Mucosa of descending colon (tissue), 3 donors: ENCODE measurements around the gene HTR3E. TPM values are rescaled to one million over a fixed set of nuclear protein-coding genes. Genes with fewer than 3 reads are reported as not detected.

Experiments
- ATAC-seq: fragments of 200-7000 bp; cut with Tn5 transposase; one replicate; pipeline ENCODE4 v1.9.1; 2020; ENCODE audit warnings: mild to moderate bottlenecking, moderate library complexity
- DNase-seq, 3 donors: peaks; one replicate each; pipeline ENCODE4 v3.0.0-alpha.2; 2020
- H3K36me3 ChIP-seq: fragments of 200-600 bp; one replicate; pipeline ENCODE4 v1.8.0; 2021; ENCODE audit warnings: low read depth, mild to moderate bottlenecking
- H3K4me1 ChIP-seq: fragments of 200-600 bp; one replicate; pipeline ENCODE4 v1.8.0; 2021; ENCODE audit warnings: low read depth, mild to moderate bottlenecking
- H3K4me3 ChIP-seq: fragments of 200-600 bp; one replicate; pipeline ENCODE4 v1.8.0; 2021; ENCODE audit warnings: mild to moderate bottlenecking
- H3K9me3 ChIP-seq: fragments of 200-600 bp; one replicate; pipeline ENCODE4 v1.8.0; 2021; ENCODE audit warnings: mild to moderate bottlenecking
- CTCF ChIP-seq: fragments of 200-600 bp; IDR thresholded peaks from one replicate; pipeline ENCODE4 v1.8.0; 2022; ENCODE audit warnings: antibody characterized with exemption, mild to moderate bottlenecking
- intact Hi-C, 2 donors: fragments of 100-400 bp; cut with DNase I in 1 of 2; cut with micrococcal nuclease in 1 of 2; formaldehyde crosslinking; loops; one replicate each; pipeline versions ENCODE4 v1.11.0 to v1.11.1; 2022; cut with DNase I, micrococcal nuclease
- total RNA-seq, 3 donors: library from RNA; stranded (reverse); fragmentation: NEBNext Ultra II Directional in 2 of 3; extraction: Animal tissue kit (Norgen Biotek cat#: 25700) in 2 of 3; gene quantifications; one replicate each; pipeline versions ENCODE4 v1.2.1 to v1.2.4, GENCODE V29; 2021 to 2023
- donor health status: DM: no; HTN: no; CAD: no; lungs with moderate emphysema.
- donor health status: DM: no; HTN: no; CAD: no.
- donor health status: DM: no; HTN: yes; CAD: no.

Gene HTR3E
- total RNA-seq, 3 donors from 2014 or later = 0.16 to 0.70 (median 0.35) TPM

DNA sequence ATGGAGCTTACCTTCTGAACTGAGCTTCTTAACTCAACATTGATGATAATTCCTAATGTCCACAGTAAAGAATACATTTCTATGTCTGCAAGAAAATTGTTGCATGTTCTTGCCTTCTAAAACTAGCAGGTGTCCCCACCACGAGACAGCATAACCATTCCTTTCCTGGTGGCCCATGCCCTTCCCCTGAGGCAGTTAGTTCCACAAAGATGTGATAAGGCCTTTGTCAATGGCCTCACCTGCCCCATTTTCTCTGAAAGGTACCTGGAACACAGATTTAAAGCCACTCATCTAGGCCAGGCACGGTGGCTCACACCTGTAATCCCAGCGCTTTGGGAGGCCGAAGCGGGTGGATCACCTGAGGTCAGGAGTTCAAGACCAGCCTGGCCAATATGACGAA, 21.0 kb upstream of the HTR3E start:
- Histone ChIP-seq H3K36me3 (no peaks in the 10 kb centered on the region), H3K9me3 (no peaks in the 10 kb centered on the region), H3K4me1 (no peaks in the 10 kb centered on the region), H3K4me3 (no peak overlapping the region)
- ATAC-seq (no peak), DNase-seq (no peak)
- no peak for TF ChIP-seq CTCF
- intact Hi-C loops = no loop called here

GRCh38 chr3:184077881-184078280, 19.0 kb upstream of the HTR3E start:
- no peaks in the 10 kb centered on the region for H3K9me3 ChIP-seq
- H3K4me3 ChIP-seq = no peak overlapping the region
- H3K4me1 ChIP-seq = no peaks in the 10 kb centered on the region
- H3K36me3 ChIP-seq = no peaks in the 10 kb centered on the region
- no peak for DNase-seq
- TF ChIP-seq CTCF = no peak
- no peak for ATAC-seq
- intact Hi-C loops = no loop called here

GRCh38 chr3:184078851-184079250, 18.0 kb upstream of the HTR3E start:
- no peak for TF ChIP-seq CTCF

DNA sequence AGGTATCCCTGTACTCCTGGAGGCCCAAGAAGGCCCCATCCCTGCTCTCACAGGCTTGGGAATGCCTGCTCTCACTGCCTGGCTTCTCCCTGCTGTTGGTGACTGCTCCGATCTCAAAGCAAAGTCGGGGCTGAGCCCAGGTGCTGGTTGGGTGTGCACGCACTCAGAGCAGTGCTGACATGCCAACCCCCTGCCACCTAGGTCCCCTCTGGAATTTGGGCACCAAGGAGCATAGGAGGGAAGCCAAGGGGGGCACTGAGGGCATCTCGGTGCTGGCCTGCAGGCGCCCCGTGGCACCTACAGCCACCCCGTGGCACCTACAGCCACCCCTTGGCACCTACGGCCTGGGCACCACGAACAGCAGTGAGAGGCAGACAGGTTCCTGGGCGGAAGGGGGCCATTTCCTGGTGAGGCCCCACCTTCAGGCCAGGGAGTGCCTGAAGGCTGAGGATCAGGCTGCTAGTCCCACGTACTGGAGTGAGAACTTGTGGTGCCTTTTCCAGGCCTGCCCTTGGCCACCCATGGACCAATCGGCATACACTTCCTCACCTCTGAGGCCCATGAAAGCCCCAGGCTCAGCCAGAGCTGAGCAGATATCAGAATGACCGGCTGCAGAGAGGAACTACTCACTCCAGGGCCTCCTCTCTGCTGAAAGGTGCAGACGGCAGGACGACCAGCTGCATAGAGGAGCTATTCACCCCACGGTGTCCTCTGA, 15.6 kb upstream of the HTR3E start:
- TF ChIP-seq CTCF = no peak
- intact Hi-C loops = no loop called here
- no peak for DNase-seq
- Histone ChIP-seq H3K4me1 (no peaks in the 10 kb centered on the region), H3K4me3 (no peak overlapping the region), H3K36me3 (no peaks in the 10 kb centered on the region), H3K9me3 (no peaks in the 10 kb centered on the region)
- ATAC-seq = no peak

More at GRCh38 chr3:184078851-184079250, 18.0 kb upstream of the HTR3E start:
- Histone ChIP-seq H3K4me1 (no peaks in the 10 kb centered on the region), H3K36me3 (no peaks in the 10 kb centered on the region), H3K4me3 (no peak overlapping the region), H3K9me3 (no peaks in the 10 kb centered on the region)
- DNase-seq (no peak), ATAC-seq (no peak)
- intact Hi-C loops = no loop called here

DNA sequence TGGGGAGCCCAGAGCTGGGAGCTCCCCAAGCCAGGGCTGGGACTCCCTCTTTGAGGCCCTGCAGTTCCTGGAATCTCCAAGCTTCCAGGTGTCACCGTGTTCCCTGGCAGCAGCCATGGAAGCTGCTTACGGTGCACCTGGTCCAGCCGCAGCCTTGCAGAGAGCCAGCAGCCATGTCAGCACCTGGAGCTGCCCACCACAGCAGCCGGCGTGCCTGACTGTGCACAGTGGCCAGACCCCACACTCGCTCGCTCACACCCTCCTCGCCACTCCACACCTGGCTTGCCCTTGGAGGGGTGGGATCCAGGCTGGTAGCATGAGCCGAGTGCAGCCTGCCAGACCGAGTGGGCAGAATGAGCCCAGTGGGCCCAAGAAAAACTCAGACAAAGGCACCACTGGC, 14.8 kb upstream of the HTR3E start:
- Histone ChIP-seq H3K36me3 (no peaks in the 10 kb centered on the region), H3K4me1 (no peaks in the 10 kb centered on the region), H3K4me3 (no peak overlapping the region), H3K9me3 (no peaks in the 10 kb centered on the region)
- ATAC-seq (no peak), DNase-seq (no peak)
- intact Hi-C loops = no loop called here
- no peak for TF ChIP-seq CTCF

DNA sequence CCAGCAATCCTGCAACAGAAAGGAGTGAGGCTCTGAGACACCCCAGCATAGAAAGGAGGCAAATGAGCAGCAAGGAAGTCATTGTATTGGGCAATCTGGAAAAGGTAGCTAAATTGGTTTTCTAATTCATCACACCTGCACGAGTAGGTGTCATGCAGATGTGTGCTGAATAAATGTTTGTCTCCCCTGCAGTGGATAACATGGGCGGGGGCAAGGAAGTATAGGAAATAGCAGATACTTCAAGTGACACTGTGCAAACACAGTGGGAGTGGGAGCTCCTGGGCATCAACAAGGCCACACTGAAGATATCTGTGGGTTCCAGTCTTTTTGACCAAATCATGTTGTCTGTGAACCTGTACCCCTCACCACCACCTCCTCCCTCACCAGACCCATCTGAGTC, 14.4 kb upstream of the HTR3E start:
- DNase-seq (peak in 1 of 3 donors; percentile 5), ATAC-seq (peak; percentile 67)
- Histone ChIP-seq H3K9me3 (no peaks in the 10 kb centered on the region), H3K4me1 (no peaks in the 10 kb centered on the region), H3K4me3 (no peak overlapping the region), H3K36me3 (no peaks in the 10 kb centered on the region)
- no peak for TF ChIP-seq CTCF
- intact Hi-C loops = no loop called here
